Endothelial cell of umbilical vein (primary cell): ENCODE data around the gene STX4. TPM values are rescaled to one million over a fixed set of nuclear protein-coding genes. Genes with fewer than 3 reads are reported as not detected.
A peak's percentile ranks its signal among the peaks of the same experiment; 100 is the strongest.

Experiments used
- BruUV-seq: library from RNA; stranded (reverse); fragments of 400-500 nt; replicated peaks from 2 replicates; lab custom pipeline; 2021; lab: Mats Ljungman, UMichigan
- CTCF ChIA-PET: fragments of 300-600, 350-600 bp; sonication (Branson Sonifier 250); formaldehyde crosslinking; loops from one replicate; lab custom pipeline; 2021; ENCODE audit warnings: antibody characterized with exemption, inconsistent platforms; lab: Charles Lee
- POLR2A ChIA-PET: fragments of 300-600, 350-600 bp; sonication (Branson Sonifier 250); formaldehyde crosslinking; loops from one replicate; lab custom pipeline; 2021; ENCODE audit warnings: antibody characterized with exemption, inconsistent platforms; lab: Charles Lee
- DNase-seq: peaks from one replicate; pipeline ENCODE4 v3.0.0-alpha.2; 2011; ENCODE audit warnings: low read depth, low spot score
- FAIRE-seq: peaks from 2 replicates; lab custom pipeline; 2011; peaks lifted over from hg19 to GRCh38; lab: Jason Lieb, UNC
- H2AFZ ChIP-seq: 2 replicates; pipeline ENCODE4 v1.6.0; 2012; ENCODE audit warnings: low read depth, low read length, control low read depth, inconsistent platforms
- H3K27ac ChIP-seq: 2 replicates; pipeline ENCODE4 v1.5.1; 2011; ENCODE audit warnings: low read depth, mild to moderate bottlenecking, control low read depth, low read length, moderate library complexity; ENCODE audit not compliant: insufficient read depth
- H3K27me3 ChIP-seq, 2 experiments: 2 replicates each; pipeline versions ENCODE4 v1.6.0 to v1.6.1; 2011; ENCODE audit warnings: low read length in 2 of 2, mixed read lengths in 1 of 2; ENCODE audit not compliant: control insufficient read depth in 2 of 2, insufficient read depth in 2 of 2
- H3K36me3 ChIP-seq, 2 experiments: 2 replicates in 1 of 2; 3 replicates in 1 of 2; pipeline ENCODE4 v1.5.1; 2011; ENCODE audit warnings: low read length in 2 of 2, mild to moderate bottlenecking in 1 of 2, moderate library complexity in 1 of 2; ENCODE audit not compliant: control insufficient read depth in 2 of 2, insufficient read depth in 2 of 2; ENCODE audit errors: extremely low read depth in 1 of 2
- H3K4me1 ChIP-seq: 3 replicates; pipeline ENCODE4 v1.5.1; 2011; ENCODE audit warnings: mild to moderate bottlenecking, low read length; ENCODE audit not compliant: control insufficient read depth, insufficient read depth; ENCODE audit errors: extremely low read depth
- H3K4me2 ChIP-seq: 2 replicates; pipeline ENCODE4 v1.6.1; 2011; ENCODE audit warnings: low read length, control low read depth, mixed read lengths; ENCODE audit not compliant: insufficient read depth
- H3K4me3 ChIP-seq, 3 experiments: fragments of 200-600 bp in 1 of 3; sonication (generic), shearing (Covaris generic) in 1 of 3; replicated peaks in 1 of 3; 2 replicates each; pipeline ENCODE4 v1.5.1; 2011 to 2016; ENCODE audit warnings: control low read depth in 3 of 3, low read length in 3 of 3, mild to moderate bottlenecking in 2 of 3, inconsistent platforms in 1 of 3, low read depth in 1 of 3, moderate library complexity in 1 of 3; ENCODE audit not compliant: insufficient read depth in 1 of 3
- H3K79me2 ChIP-seq: 2 replicates; pipeline ENCODE4 v1.6.0; 2012; ENCODE audit warnings: low read length, inconsistent platforms; ENCODE audit not compliant: control insufficient read depth, insufficient read depth
- H3K9ac ChIP-seq: replicated peaks from 2 replicates; pipeline ENCODE3; 2011; ENCODE audit warnings: low read length, control low read depth; ENCODE audit not compliant: insufficient read depth; ENCODE audit errors: extremely low read depth
- H3K9me1 ChIP-seq: replicated peaks from 3 replicates; pipeline ENCODE4 v1.6.0; 2011; ENCODE audit warnings: mild to moderate bottlenecking, low read length; ENCODE audit not compliant: control insufficient read depth, insufficient read depth; ENCODE audit errors: extremely low read depth
- H3K9me3 ChIP-seq: replicated peaks from 2 replicates; pipeline ENCODE4 v1.5.1; 2012; ENCODE audit warnings: low read length, inconsistent platforms; ENCODE audit not compliant: control insufficient read depth, insufficient read depth
- H4K20me1 ChIP-seq: replicated peaks from 2 replicates; pipeline ENCODE3; 2011; ENCODE audit warnings: mild to moderate bottlenecking, low read length; ENCODE audit not compliant: control insufficient read depth, insufficient read depth; ENCODE audit errors: extremely low read depth
- FOS ChIP-seq: IDR thresholded peaks from 2 replicates; pipeline ENCODE4 v1.6.1; 2011; ENCODE audit warnings: mild to moderate bottlenecking, low read length, moderate library complexity, borderline replicate concordance; ENCODE audit not compliant: insufficient read depth
- GATA2 ChIP-seq: IDR thresholded peaks from 2 replicates; pipeline ENCODE4 v1.7.0; 2011; ENCODE audit warnings: low read depth, mild to moderate bottlenecking, moderate library complexity, mixed read lengths, low read length; ENCODE audit not compliant: insufficient read length, insufficient read depth
- POLR2AphosphoS5 ChIP-seq: IDR thresholded peaks from 2 replicates; pipeline ENCODE4 v1.6.1; 2012; ENCODE audit warnings: low read depth, mild to moderate bottlenecking, control low read depth, low read length, moderate library complexity; ENCODE audit not compliant: insufficient read depth
- dilution Hi-C: fragments of 300-500 bp; cut with MboI; formaldehyde crosslinking; loops from one replicate; pipeline ENCODE4 v1.15.0; 2019; ENCODE audit warnings: low sequenced_read_pairs; ENCODE audit not compliant: extremely low pct_ligation_motif_present
- intact Hi-C: fragments of 100-400 bp; cut with micrococcal nuclease; formaldehyde crosslinking; loops from one replicate; pipeline ENCODE4 v1.10.0; 2022
- polyA plus RNA-seq, 4 experiments: library from polyadenylated mRNA; depleted of rRNA in 3 of 4; stranded (reverse) in 3 of 4; unstranded in 1 of 4; fragments of >200 nt; gene quantifications; 2 replicates each; pipeline versions ENCODE4 v1.2.1 to v1.2.3, GENCODE V29; 2011 to 2012; ENCODE audit warnings: missing spikeins in 1 of 4
- total RNA-seq: library from RNA; stranded (reverse); gene quantifications from 2 replicates; pipeline ENCODE4 v1.2.3, GENCODE V29; 2021
- TF ChIP-seq, protein P1 (sequence below): IDR thresholded peaks from 2 replicates; pipeline ENCODE4 v1.6.1; 2011; ENCODE audit not compliant: insufficient read depth, insufficient read length
- TF ChIP-seq, protein P2 (sequence below), 2 donors: IDR thresholded peaks; 1 replicate in 1 of 2; 2 replicates in 1 of 2; pipeline ENCODE4 v1.5.1; 2011; ENCODE audit warnings: low read length in 2 of 2, mild to moderate bottlenecking in 2 of 2, moderate library complexity in 2 of 2, control low read depth in 1 of 2, inconsistent platforms in 1 of 2, low read depth in 1 of 2; ENCODE audit not compliant: insufficient read depth in 1 of 2; ENCODE audit errors: extremely low read depth in 1 of 2

STX4 gene
- total and polyA plus RNA-seq, 2 donors (not counting 3 experiments of a cell fraction or from before 2014, with no cell fraction given): 49.5 to 65.2 TPM

DNA sequence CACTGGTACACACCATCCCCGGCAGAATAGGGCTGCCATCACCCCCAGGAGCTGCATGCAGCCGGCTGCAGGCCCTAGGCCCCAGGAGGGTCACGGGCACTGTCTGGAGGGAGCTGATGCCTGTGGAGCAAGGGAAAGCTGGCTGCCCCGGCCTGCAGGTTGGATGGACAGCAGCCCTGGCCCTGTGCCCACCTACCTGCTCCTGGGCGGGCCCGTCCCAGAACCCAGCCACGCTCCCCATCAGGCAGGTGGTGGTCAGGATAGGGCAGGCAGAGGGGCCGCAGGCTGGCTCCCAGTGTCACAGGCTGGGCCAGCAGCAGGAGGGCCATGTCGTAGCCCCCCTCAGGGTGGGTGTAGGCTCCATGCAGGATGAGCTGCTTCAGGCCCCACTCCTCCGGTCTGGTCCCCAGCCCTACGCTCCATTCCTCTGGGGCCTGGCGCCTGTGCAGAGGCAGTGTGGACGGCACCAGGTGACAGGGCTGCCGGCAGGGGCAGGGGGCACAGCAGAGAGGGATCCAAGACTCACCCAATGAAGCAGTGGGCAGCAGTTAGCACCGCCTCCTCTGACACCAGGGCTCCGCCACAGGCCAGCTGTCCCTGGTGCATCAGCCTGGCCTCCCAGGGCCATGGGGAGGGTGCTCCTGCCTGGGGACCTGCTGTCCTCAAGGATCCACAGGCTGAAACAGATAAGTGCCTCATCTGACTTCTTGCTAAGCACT, 51.4 kb downstream of the STX4 start:
- Histone ChIP-seq H3K9me1 (no peaks in the 10 kb centered on the region), H3K4me3 (no peak overlapping the region), H3K4me2 (no peak overlapping the region), H2AFZ (no peak overlapping the region), H3K4me1 (no peaks in the 10 kb centered on the region), H3K79me2 (no peaks in the 10 kb centered on the region), H3K36me3 (peaks cover 0 to 17% of the 10 kb centered on the region in 2 experiments), H3K9ac (no peak overlapping the region), H3K9me3 (no peaks in the 10 kb centered on the region), H3K27ac (no peak overlapping the region), H4K20me1 (no peaks in the 10 kb centered on the region), H3K27me3 (no peaks in the 10 kb centered on the region)
- POLR2A ChIA-PET: interaction anchor here (0.5 to 1.9 kb wide), 3 partner anchors 11 to 68 kb away, joined by 3 to 6 read pairs (median 5); partner anchors contain the start of genes ZNF646 and ZNF668
- no TSS peak for BruUV-seq
- DNase-seq (no peak), FAIRE-seq (no peak)
- TF ChIP-seq, protein P1, sequence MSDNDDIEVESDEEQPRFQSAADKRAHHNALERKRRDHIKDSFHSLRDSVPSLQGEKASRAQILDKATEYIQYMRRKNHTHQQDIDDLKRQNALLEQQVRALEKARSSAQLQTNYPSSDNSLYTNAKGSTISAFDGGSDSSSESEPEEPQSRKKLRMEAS: no peak
- no peak for TF ChIP-seq FOS
- TF ChIP-seq POLR2AphosphoS5: peak; percentile 20
- TF ChIP-seq GATA2: no peak
- TF ChIP-seq, protein P2, sequence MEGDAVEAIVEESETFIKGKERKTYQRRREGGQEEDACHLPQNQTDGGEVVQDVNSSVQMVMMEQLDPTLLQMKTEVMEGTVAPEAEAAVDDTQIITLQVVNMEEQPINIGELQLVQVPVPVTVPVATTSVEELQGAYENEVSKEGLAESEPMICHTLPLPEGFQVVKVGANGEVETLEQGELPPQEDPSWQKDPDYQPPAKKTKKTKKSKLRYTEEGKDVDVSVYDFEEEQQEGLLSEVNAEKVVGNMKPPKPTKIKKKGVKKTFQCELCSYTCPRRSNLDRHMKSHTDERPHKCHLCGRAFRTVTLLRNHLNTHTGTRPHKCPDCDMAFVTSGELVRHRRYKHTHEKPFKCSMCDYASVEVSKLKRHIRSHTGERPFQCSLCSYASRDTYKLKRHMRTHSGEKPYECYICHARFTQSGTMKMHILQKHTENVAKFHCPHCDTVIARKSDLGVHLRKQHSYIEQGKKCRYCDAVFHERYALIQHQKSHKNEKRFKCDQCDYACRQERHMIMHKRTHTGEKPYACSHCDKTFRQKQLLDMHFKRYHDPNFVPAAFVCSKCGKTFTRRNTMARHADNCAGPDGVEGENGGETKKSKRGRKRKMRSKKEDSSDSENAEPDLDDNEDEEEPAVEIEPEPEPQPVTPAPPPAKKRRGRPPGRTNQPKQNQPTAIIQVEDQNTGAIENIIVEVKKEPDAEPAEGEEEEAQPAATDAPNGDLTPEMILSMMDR (IDR thresholded peaks at IDR 0.05; ENCODE audit: extremely low read depth in 1 of 2, insufficient read depth in 1 of 2, low read depth in 1 of 2, low read length in 2 of 2): no peak
- intact Hi-C loops (no loop called here), dilution Hi-C loops (no loop called here)
- CTCF ChIA-PET: interaction anchor here (1.5 to 1.8 kb wide), 2 partner anchors 16 to 100 kb away, joined by 3 to 5 read pairs; partner anchors contain the start of gene HSD3B7
